Activated CD4-positive, alpha-beta T cell treated with anti-CD3 and anti-CD28 coated beads, Interleukin-2, amount 50 U/mL, for 4 hours (primary cell): ENCODE measurements around the gene CRELD2.

Experiments used
- DNase-seq, 2 experiments: peaks; one replicate each; pipeline ENCODE4 v3.0.0-alpha.2; 2020

The CRELD2 gene

GRCh38 chr22:49948116-49948957 lies 29.9 kb downstream of the CRELD2 start:
- no peak for DNase-seq

- no peak for DNase-seq
Measured at GRCh38 chr22:49948958-49949913, 30.8 kb downstream of the CRELD2 start.

- no peak for DNase-seq
Measured at GRCh38 chr22:49949914-49950292, 31.5 kb downstream of the CRELD2 start.

- no peak for DNase-seq
Measured at GRCh38 chr22:49950396-49950994, 32.1 kb downstream of the CRELD2 start.

GRCh38 chr22:49951000-49951677 lies 32.7 kb downstream of the CRELD2 start:
- DNase-seq, result no peak

GRCh38 chr22:49951678-49951985 lies 33.2 kb downstream of the CRELD2 start:
- no peak for DNase-seq

GRCh38 chr22:49951986-49952896 lies 33.8 kb downstream of the CRELD2 start:
- no peak for DNase-seq

GRCh38 chr22:49953027-49953679 lies 34.7 kb downstream of the CRELD2 start:
- no peak for DNase-seq

- no peak for DNase-seq
Measured at GRCh38 chr22:49953680-49954344, 35.4 kb downstream of the CRELD2 start.

GRCh38 chr22:49954354-49954753 lies 35.9 kb downstream of the CRELD2 start:
- DNase-seq, result no peak

GRCh38 chr22:49954991-49955580 lies 36.7 kb downstream of the CRELD2 start:
- no peak for DNase-seq

GRCh38 chr22:49955581-49956417 lies 37.4 kb downstream of the CRELD2 start:
- no peak for DNase-seq

GRCh38 chr22:49956418-49956770 lies 38.0 kb downstream of the CRELD2 start:
- no peak for DNase-seq

- DNase-seq, result no peak
Measured at GRCh38 chr22:49956914-49957825, 38.7 kb downstream of the CRELD2 start.

GRCh38 chr22:49957826-49958365 lies 39.5 kb downstream of the CRELD2 start:
- no peak for DNase-seq

- no peak for DNase-seq
Measured at GRCh38 chr22:49958366-49958921, 40.0 kb downstream of the CRELD2 start.

GRCh38 chr22:49958931-49959781 lies 40.7 kb downstream of the CRELD2 start:
- no peak for DNase-seq
